H1 (cell line): Measurements from ENCODE around the gene ABCD1. TPM values are rescaled to one million over a fixed set of nuclear protein-coding genes. Genes with fewer than 3 reads are reported as not detected.

Source experiments
- CEBPB ChIP-seq: IDR thresholded peaks from 2 replicates; pipeline ENCODE4 v1.6.1; 2012; ENCODE audit warnings: low read depth, low read length
- NANOG ChIP-seq: IDR thresholded peaks from 2 replicates; pipeline ENCODE4 v1.6.1; 2011; ENCODE audit warnings: low read length, low read depth, mild to moderate bottlenecking, inconsistent platforms; ENCODE audit not compliant: insufficient read depth, poor library complexity, severe bottlenecking
- NRF1 ChIP-seq: IDR thresholded peaks from 2 replicates; pipeline ENCODE4 v1.6.1; 2011; ENCODE audit warnings: mild to moderate bottlenecking, low read depth, low read length, improper control_type of control experiment
- POLR2AphosphoS5 ChIP-seq: IDR thresholded peaks from 2 replicates; pipeline ENCODE4 v1.6.1; 2011; ENCODE audit warnings: low read depth, low read length
- RXRA ChIP-seq: IDR thresholded peaks from 2 replicates; pipeline ENCODE4 v1.6.1; 2011; ENCODE audit warnings: low read depth, mild to moderate bottlenecking, low read length, moderate library complexity; ENCODE audit not compliant: insufficient read depth
- TBP ChIP-seq: IDR thresholded peaks from 2 replicates; pipeline ENCODE4 v1.6.1; 2011; ENCODE audit warnings: low read depth, low read length, improper control_type of control experiment
- polyA plus RNA-seq, 7 experiments: library from polyadenylated mRNA; depleted of rRNA in 3 of 7; stranded (reverse) in 5 of 7; unstranded in 2 of 7; fragments of >200 nt in 5 of 7; fragments of 200-250 nt in 2 of 7; gene quantifications; 1 replicate in 5 of 7; 2 replicates in 1 of 7; 4 replicates in 1 of 7; pipeline versions ENCODE4 v1.2.1 to v1.2.3, GENCODE V29; 2011 to 2013; ENCODE audit warnings: missing spikeins in 2 of 7, mixed read lengths in 2 of 7
- total RNA-seq: library from RNA; stranded (reverse); fragmentation: NEBNext Ultra II Directional; extraction: Animal tissue kit (Norgen Biotek cat#: 25700); gene quantifications from 2 replicates; pipeline ENCODE4 v1.2.1, GENCODE V29; 2021
- TF ChIP-seq, protein P1 (sequence below): fragments of 300-600 bp; sonication (generic); IDR thresholded peaks from 2 replicates; pipeline ENCODE4 v1.7.1; 2012; ENCODE audit warnings: low read length, moderate library complexity, mild to moderate bottlenecking, inconsistent platforms; ENCODE audit not compliant: insufficient replicate concordance
- TF ChIP-seq, protein P2 (sequence below), 3 experiments: IDR thresholded peaks; 1 replicate in 2 of 3; 2 replicates in 1 of 3; pipeline versions ENCODE4 v1.5.1 to v1.6.1; 2011; ENCODE audit warnings: low read length in 3 of 3, mild to moderate bottlenecking in 3 of 3, inconsistent platforms in 2 of 3, low read depth in 1 of 3, moderate library complexity in 1 of 3; ENCODE audit not compliant: insufficient read depth in 1 of 3; ENCODE audit errors: control extremely low read depth in 1 of 3

ABCD1 gene
- total and polyA plus RNA-seq, 2 of the 8 experiments (the other 6 are each of a cell fraction or from before 2014, with no cell fraction given): 3.1 to 6.6 TPM

GRCh38 chrX:153767674-153768055, 43.0 kb downstream of the ABCD1 start (continued):
- TF ChIP-seq, protein P1, sequence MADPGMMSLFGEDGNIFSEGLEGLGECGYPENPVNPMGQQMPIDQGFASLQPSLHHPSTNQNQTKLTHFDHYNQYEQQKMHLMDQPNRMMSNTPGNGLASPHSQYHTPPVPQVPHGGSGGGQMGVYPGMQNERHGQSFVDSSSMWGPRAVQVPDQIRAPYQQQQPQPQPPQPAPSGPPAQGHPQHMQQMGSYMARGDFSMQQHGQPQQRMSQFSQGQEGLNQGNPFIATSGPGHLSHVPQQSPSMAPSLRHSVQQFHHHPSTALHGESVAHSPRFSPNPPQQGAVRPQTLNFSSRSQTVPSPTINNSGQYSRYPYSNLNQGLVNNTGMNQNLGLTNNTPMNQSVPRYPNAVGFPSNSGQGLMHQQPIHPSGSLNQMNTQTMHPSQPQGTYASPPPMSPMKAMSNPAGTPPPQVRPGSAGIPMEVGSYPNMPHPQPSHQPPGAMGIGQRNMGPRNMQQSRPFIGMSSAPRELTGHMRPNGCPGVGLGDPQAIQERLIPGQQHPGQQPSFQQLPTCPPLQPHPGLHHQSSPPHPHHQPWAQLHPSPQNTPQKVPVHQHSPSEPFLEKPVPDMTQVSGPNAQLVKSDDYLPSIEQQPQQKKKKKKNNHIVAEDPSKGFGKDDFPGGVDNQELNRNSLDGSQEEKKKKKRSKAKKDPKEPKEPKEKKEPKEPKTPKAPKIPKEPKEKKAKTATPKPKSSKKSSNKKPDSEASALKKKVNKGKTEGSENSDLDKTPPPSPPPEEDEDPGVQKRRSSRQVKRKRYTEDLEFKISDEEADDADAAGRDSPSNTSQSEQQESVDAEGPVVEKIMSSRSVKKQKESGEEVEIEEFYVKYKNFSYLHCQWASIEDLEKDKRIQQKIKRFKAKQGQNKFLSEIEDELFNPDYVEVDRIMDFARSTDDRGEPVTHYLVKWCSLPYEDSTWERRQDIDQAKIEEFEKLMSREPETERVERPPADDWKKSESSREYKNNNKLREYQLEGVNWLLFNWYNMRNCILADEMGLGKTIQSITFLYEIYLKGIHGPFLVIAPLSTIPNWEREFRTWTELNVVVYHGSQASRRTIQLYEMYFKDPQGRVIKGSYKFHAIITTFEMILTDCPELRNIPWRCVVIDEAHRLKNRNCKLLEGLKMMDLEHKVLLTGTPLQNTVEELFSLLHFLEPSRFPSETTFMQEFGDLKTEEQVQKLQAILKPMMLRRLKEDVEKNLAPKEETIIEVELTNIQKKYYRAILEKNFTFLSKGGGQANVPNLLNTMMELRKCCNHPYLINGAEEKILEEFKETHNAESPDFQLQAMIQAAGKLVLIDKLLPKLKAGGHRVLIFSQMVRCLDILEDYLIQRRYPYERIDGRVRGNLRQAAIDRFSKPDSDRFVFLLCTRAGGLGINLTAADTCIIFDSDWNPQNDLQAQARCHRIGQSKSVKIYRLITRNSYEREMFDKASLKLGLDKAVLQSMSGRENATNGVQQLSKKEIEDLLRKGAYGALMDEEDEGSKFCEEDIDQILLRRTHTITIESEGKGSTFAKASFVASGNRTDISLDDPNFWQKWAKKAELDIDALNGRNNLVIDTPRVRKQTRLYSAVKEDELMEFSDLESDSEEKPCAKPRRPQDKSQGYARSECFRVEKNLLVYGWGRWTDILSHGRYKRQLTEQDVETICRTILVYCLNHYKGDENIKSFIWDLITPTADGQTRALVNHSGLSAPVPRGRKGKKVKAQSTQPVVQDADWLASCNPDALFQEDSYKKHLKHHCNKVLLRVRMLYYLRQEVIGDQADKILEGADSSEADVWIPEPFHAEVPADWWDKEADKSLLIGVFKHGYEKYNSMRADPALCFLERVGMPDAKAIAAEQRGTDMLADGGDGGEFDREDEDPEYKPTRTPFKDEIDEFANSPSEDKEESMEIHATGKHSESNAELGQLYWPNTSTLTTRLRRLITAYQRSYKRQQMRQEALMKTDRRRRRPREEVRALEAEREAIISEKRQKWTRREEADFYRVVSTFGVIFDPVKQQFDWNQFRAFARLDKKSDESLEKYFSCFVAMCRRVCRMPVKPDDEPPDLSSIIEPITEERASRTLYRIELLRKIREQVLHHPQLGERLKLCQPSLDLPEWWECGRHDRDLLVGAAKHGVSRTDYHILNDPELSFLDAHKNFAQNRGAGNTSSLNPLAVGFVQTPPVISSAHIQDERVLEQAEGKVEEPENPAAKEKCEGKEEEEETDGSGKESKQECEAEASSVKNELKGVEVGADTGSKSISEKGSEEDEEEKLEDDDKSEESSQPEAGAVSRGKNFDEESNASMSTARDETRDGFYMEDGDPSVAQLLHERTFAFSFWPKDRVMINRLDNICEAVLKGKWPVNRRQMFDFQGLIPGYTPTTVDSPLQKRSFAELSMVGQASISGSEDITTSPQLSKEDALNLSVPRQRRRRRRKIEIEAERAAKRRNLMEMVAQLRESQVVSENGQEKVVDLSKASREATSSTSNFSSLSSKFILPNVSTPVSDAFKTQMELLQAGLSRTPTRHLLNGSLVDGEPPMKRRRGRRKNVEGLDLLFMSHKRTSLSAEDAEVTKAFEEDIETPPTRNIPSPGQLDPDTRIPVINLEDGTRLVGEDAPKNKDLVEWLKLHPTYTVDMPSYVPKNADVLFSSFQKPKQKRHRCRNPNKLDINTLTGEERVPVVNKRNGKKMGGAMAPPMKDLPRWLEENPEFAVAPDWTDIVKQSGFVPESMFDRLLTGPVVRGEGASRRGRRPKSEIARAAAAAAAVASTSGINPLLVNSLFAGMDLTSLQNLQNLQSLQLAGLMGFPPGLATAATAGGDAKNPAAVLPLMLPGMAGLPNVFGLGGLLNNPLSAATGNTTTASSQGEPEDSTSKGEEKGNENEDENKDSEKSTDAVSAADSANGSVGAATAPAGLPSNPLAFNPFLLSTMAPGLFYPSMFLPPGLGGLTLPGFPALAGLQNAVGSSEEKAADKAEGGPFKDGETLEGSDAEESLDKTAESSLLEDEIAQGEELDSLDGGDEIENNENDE: no peak
- TF ChIP-seq, protein P2, sequence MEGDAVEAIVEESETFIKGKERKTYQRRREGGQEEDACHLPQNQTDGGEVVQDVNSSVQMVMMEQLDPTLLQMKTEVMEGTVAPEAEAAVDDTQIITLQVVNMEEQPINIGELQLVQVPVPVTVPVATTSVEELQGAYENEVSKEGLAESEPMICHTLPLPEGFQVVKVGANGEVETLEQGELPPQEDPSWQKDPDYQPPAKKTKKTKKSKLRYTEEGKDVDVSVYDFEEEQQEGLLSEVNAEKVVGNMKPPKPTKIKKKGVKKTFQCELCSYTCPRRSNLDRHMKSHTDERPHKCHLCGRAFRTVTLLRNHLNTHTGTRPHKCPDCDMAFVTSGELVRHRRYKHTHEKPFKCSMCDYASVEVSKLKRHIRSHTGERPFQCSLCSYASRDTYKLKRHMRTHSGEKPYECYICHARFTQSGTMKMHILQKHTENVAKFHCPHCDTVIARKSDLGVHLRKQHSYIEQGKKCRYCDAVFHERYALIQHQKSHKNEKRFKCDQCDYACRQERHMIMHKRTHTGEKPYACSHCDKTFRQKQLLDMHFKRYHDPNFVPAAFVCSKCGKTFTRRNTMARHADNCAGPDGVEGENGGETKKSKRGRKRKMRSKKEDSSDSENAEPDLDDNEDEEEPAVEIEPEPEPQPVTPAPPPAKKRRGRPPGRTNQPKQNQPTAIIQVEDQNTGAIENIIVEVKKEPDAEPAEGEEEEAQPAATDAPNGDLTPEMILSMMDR (IDR thresholded peaks at IDR 0.05; ENCODE audit: control extremely low read depth in 1 of 3, insufficient read depth in 1 of 3, low read depth in 1 of 3, low read length in 3 of 3): no peak
- TF ChIP-seq TBP: no peak
- no peak for TF ChIP-seq CEBPB
- no peak for TF ChIP-seq NRF1
- no peak for TF ChIP-seq NANOG
- TF ChIP-seq POLR2AphosphoS5: no peak
- TF ChIP-seq RXRA: no peak
